Neuronal stem cell (in vitro differentiated cells): Measurements from ENCODE around the gene SLC25A39. TPM values are rescaled to one million over a fixed set of nuclear protein-coding genes. Genes with fewer than 3 reads are reported as not detected.
"Not testable (repeated sequence)": the region's sequence is repeated elsewhere in the genome, so short reads cannot be mapped to it uniquely, and the experiment has no call there.

ENCODE experiments used
- DNase-seq: peaks from one replicate; pipeline ENCODE4 v3.0.0-alpha.2; 2013; ENCODE audit warnings: low spot score
- H2AFZ ChIP-seq: one replicate; pipeline ENCODE4 v1.6.1; 2013; ENCODE audit warnings: mild to moderate bottlenecking, low read length, inconsistent platforms
- H2AK5ac ChIP-seq: 2 replicates; pipeline ENCODE4 v1.6.1; 2013; ENCODE audit warnings: low read depth, mild to moderate bottlenecking, inconsistent platforms, low read length, moderate library complexity, mixed read lengths
- H2BK120ac ChIP-seq: 2 replicates; pipeline ENCODE4 v1.6.1; 2013; ENCODE audit warnings: low read depth, mild to moderate bottlenecking, inconsistent platforms, low read length, moderate library complexity, mixed read lengths
- H2BK12ac ChIP-seq: one replicate; pipeline ENCODE4 v1.6.1; 2013; ENCODE audit warnings: low read length, inconsistent platforms
- H2BK15ac ChIP-seq: 2 replicates; pipeline ENCODE4 v1.6.1; 2013; ENCODE audit warnings: mild to moderate bottlenecking, low read length, inconsistent platforms, mixed read lengths
- H2BK5ac ChIP-seq: one replicate; pipeline ENCODE4 v1.6.1; 2013; ENCODE audit warnings: inconsistent platforms, mild to moderate bottlenecking, low read length, moderate library complexity
- H3K14ac ChIP-seq: one replicate; pipeline ENCODE4 v1.6.1; 2013; ENCODE audit warnings: low read length, inconsistent platforms
- H3K18ac ChIP-seq: 2 replicates; pipeline ENCODE4 v1.6.1; 2013; ENCODE audit warnings: low read length, inconsistent platforms
- H3K23ac ChIP-seq: 2 replicates; pipeline ENCODE4 v1.6.1; 2013; ENCODE audit warnings: low read depth, mild to moderate bottlenecking, mixed read lengths, low read length, inconsistent platforms; ENCODE audit not compliant: poor library complexity
- H3K27ac ChIP-seq: replicated peaks from 3 replicates; pipeline ENCODE4 v1.5.1; 2013; ENCODE audit warnings: low read length, inconsistent platforms
- H3K27me3 ChIP-seq, 3 experiments: 2 replicates each; pipeline ENCODE4 v1.6.1; 2013; ENCODE audit warnings: low read length in 3 of 3, mild to moderate bottlenecking in 2 of 3, inconsistent platforms in 1 of 3, low read depth in 1 of 3, mixed read lengths in 1 of 3, moderate library complexity in 1 of 3; ENCODE audit not compliant: control insufficient read depth in 3 of 3, insufficient read depth in 3 of 3
- H3K36me3 ChIP-seq, 2 donors: replicated peaks in 1 of 2; 2 replicates each; pipeline ENCODE4 v1.6.1; 2013; ENCODE audit warnings: low read length in 2 of 2; ENCODE audit not compliant: control insufficient read depth in 2 of 2, insufficient read depth in 2 of 2
- H3K4ac ChIP-seq: 2 replicates; pipeline ENCODE4 v1.6.1; 2013; ENCODE audit warnings: inconsistent platforms, mild to moderate bottlenecking, low read length, moderate library complexity
- H3K4me1 ChIP-seq, 2 donors: 1 replicate in 1 of 2; 2 replicates in 1 of 2; pipeline ENCODE4 v1.6.1; 2013; ENCODE audit warnings: low read length in 2 of 2, low read depth in 1 of 2; ENCODE audit not compliant: control insufficient read depth in 2 of 2, insufficient read depth in 1 of 2
- H3K4me2 ChIP-seq: one replicate; pipeline ENCODE4 v1.6.1; 2013; ENCODE audit warnings: mild to moderate bottlenecking, low read length, inconsistent platforms; ENCODE audit not compliant: insufficient read depth, poor library complexity, severe bottlenecking
- H3K4me3 ChIP-seq, 2 donors: 2 replicates each; pipeline ENCODE4 v1.5.1; 2013; ENCODE audit warnings: low read length in 2 of 2, mild to moderate bottlenecking in 2 of 2, inconsistent platforms in 1 of 2, moderate library complexity in 1 of 2
- H3K79me1 ChIP-seq: one replicate; pipeline ENCODE4 v1.6.1; 2013; ENCODE audit warnings: low read depth, mild to moderate bottlenecking, inconsistent platforms, low read length, moderate library complexity
- H3K9ac ChIP-seq: one replicate; pipeline ENCODE4 v1.6.1; 2013; ENCODE audit warnings: mild to moderate bottlenecking, low read depth, low read length, inconsistent platforms; ENCODE audit not compliant: poor library complexity
- H3K9me3 ChIP-seq, 2 donors: replicated peaks in 1 of 2; 2 replicates each; pipeline versions ENCODE3 to v1.6.1; 2013; ENCODE audit warnings: low read length in 2 of 2, mild to moderate bottlenecking in 2 of 2, inconsistent platforms in 1 of 2, low read depth in 1 of 2, mixed read lengths in 1 of 2, moderate library complexity in 1 of 2; ENCODE audit not compliant: control insufficient read depth in 2 of 2, insufficient read depth in 1 of 2
- H4K8ac ChIP-seq: one replicate; pipeline ENCODE4 v1.6.1; 2013; ENCODE audit warnings: low read depth, mild to moderate bottlenecking, inconsistent platforms, low read length, moderate library complexity
- H4K91ac ChIP-seq: one replicate; pipeline ENCODE4 v1.6.1; 2013; ENCODE audit warnings: low read length, low read depth, mild to moderate bottlenecking, inconsistent platforms; ENCODE audit not compliant: poor library complexity
- WGBS, 2 donors: extraction: QIAGEN DNeasy Blood & Tissue Kit; methylation state at CpG; one replicate each; pipeline ENCODE4 v1.1.7; 2013; ENCODE audit warnings: missing lambda C conversion rate in 2 of 2, mixed read lengths in 1 of 2; ENCODE audit not compliant: insufficient read length in 2 of 2, insufficient replicate concordance in 1 of 2; ENCODE audit errors: extremely low coverage in 2 of 2; 5-methylcytosine and 5-hydroxymethylcytosine counted together
- polyA plus RNA-seq, 2 experiments: library from polyadenylated mRNA; stranded (reverse); fragments of 200-250 nt; gene quantifications; one replicate each; pipeline ENCODE4 v1.2.3, GENCODE V29; 2013

SLC25A39 gene
- polyA plus RNA-seq (2013, experiment 1 of 2): 84.8 TPM
- 84.0 TPM for polyA plus RNA-seq (2013, experiment 2 of 2)

GRCh38 chr17:44324571-44325275 is at the start of gene SLC25A39:
Gene SLC25A39, minus strand, starts transcription at chr17:44324823. Its CDS starts 1,261 bp downstream, at chr17:44323562.
- DNase-seq: peak; percentile 88
- Histone ChIP-seq H4K8ac (peak within 1 kb of the TSS; percentile 65), H3K79me1 (peaks cover 12% of the 10 kb centered on the region), H3K23ac (peak within 1 kb of the TSS; percentile 98), H3K4me1 (peaks cover 4 to 8% of the 10 kb centered on the region in 2 donors), H3K4ac (no peak within 1 kb of the TSS), H3K14ac (peak within 1 kb of the TSS; percentile 89), H4K91ac (no peak within 1 kb of the TSS), H3K27ac (no peak within 1 kb of the TSS), H2BK5ac (peak within 1 kb of the TSS; percentile 82), H3K27me3 (peaks cover 0 to 12% (median 2%) of the 10 kb centered on the region in 3 experiments), H3K9me3 (no peaks in the 10 kb centered on the region), H3K36me3 (peaks cover 7 to 28% of the 10 kb centered on the region in 2 donors), H3K9ac (peak within 1 kb of the TSS; percentile 97), H2AFZ (peak within 1 kb of the TSS; percentile 97), H2BK120ac (no peak within 1 kb of the TSS), H3K4me2 (peak within 1 kb of the TSS; percentile 96), H3K18ac (peak within 1 kb of the TSS; percentile 95), H2BK15ac (peak within 1 kb of the TSS; percentile 17), H3K4me3 (peak within 1 kb of the TSS; percentile 93 to 94), H2AK5ac (peak within 1 kb of the TSS; percentile 84), H2BK12ac (no peak within 1 kb of the TSS)
- no CpG with 5 or more reads among the region's 85 CpGs for WGBS, 2 donors

- no peak overlapping the region for H3K4me2 ChIP-seq
- H3K79me1 ChIP-seq: no peaks in the 10 kb centered on the region
- H3K27ac ChIP-seq: no peak overlapping the region
- no peak overlapping the region for H4K91ac ChIP-seq
- no peak overlapping the region for H2BK12ac ChIP-seq
- H3K14ac ChIP-seq: no peak overlapping the region
- H3K4me3 ChIP-seq: no peak overlapping the region
- peak overlapping the region; percentile 64 for H2BK15ac ChIP-seq
- DNase-seq: no peak
- no peak overlapping the region for H4K8ac ChIP-seq
- no peak overlapping the region for H3K4ac ChIP-seq
- no peak overlapping the region for H2AFZ ChIP-seq
- H3K36me3 ChIP-seq: no peaks in the 10 kb centered on the region
- peaks cover 2 to 11% of the 10 kb centered on the region in 2 donors for H3K4me1 ChIP-seq
- H3K9ac ChIP-seq: no peak overlapping the region
- H3K23ac ChIP-seq: peak overlapping the region; percentile 73
- no peak overlapping the region for H3K18ac ChIP-seq
- no peak overlapping the region for H2BK5ac ChIP-seq
- H3K9me3 ChIP-seq: no peaks in the 10 kb centered on the region
- H2BK120ac ChIP-seq: no peak overlapping the region
- WGBS, 2 donors: no CpG with 5 or more reads among the region's 10 CpGs
- H3K27me3 ChIP-seq: peaks cover 0 to 13% (median 0%) of the 10 kb centered on the region in 3 experiments
- peak overlapping the region; percentile 61 for H2AK5ac ChIP-seq
Measured at GRCh38 chr17:44372036-44372435, 47.4 kb upstream of the SLC25A39 start.

- H3K18ac ChIP-seq, H3K27ac ChIP-seq, H2BK12ac ChIP-seq, H2BK120ac ChIP-seq, H3K4me1 ChIP-seq, H3K4me2 ChIP-seq, H3K4ac ChIP-seq, H3K9ac ChIP-seq, H3K36me3 ChIP-seq, H3K79me1 ChIP-seq, H3K4me3 ChIP-seq, H4K91ac ChIP-seq, H2BK15ac ChIP-seq, H4K8ac ChIP-seq, H2AK5ac ChIP-seq, H3K9me3 ChIP-seq, H3K23ac ChIP-seq, DNase-seq, H3K14ac ChIP-seq, H2BK5ac ChIP-seq: not testable (repeated sequence)
- Histone ChIP-seq H3K27me3 (peaks cover 0 to 14% (median 5%) of the 10 kb centered on the region in 3 experiments), H2AFZ (peak overlapping the region; percentile 60)
- no CpG with 5 or more reads among the region's 17 CpGs for WGBS, 2 donors
Measured at GRCh38 chr17:44369414-44370023, 44.9 kb upstream of the SLC25A39 start.
